Central memory CD8-positive, alpha-beta T cell (primary cell): ENCODE results near the gene RILP.

Experiments used
- ATAC-seq: fragments of 150-1000 bp; cut with Tn5 transposase; replicated peaks from 2 replicates; pipeline ENCODE4 v1.10.0; 2022; ENCODE audit warnings: mild to moderate bottlenecking, moderate FRiP score, moderate number of reproducible peaks; ENCODE audit not compliant: poor library complexity, severe bottlenecking; ENCODE audit errors: extremely low read depth
- DNase-seq, 2 donors: peaks; one replicate each; pipeline ENCODE4 v3.0.0; 2021; ENCODE audit warnings: low spot score in 2 of 2
- H3K27ac Mint-ChIP-seq: one replicate; pipeline ENCODE4 v1.8.0; 2022; ENCODE audit warnings: low read depth, mild to moderate bottlenecking, moderate library complexity, mixed read lengths
- H3K27me3 Mint-ChIP-seq: one replicate; pipeline ENCODE4 v1.8.0; 2022; ENCODE audit warnings: mixed read lengths
- H3K36me3 Mint-ChIP-seq: one replicate; pipeline ENCODE4 v1.8.0; 2022; ENCODE audit warnings: mild to moderate bottlenecking, moderate library complexity, mixed read lengths; ENCODE audit not compliant: insufficient read depth
- H3K4me1 Mint-ChIP-seq: one replicate; pipeline ENCODE4 v1.8.0; 2022; ENCODE audit warnings: mixed read lengths
- H3K4me3 Mint-ChIP-seq: one replicate; pipeline ENCODE4 v1.8.0; 2022; ENCODE audit warnings: mild to moderate bottlenecking, moderate library complexity, mixed read lengths
- H3K9me3 Mint-ChIP-seq: one replicate; pipeline ENCODE4 v1.8.0; 2022; ENCODE audit warnings: mixed read lengths

The RILP gene

DNA sequence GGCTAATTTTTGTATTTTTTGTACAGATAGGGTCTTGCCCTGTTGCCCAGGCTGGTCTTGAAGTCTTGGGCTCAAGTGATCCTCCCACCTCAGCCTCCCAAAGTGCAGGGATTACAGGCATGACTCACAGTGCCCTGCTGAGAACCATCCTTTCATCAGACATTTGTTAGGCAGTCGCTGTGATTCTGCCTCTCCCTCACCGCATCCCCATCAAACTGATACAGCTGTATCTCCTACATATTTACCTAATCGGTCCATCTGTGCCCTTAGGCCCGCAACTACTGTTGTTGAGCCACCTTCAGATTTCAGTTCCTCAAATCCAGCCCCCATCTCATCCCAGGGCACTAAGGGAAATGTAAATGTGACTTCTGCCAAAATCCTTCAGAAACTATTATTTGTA, 19.0 kb downstream of the RILP start:
- Mint-ChIP-seq H3K27ac (peak overlapping the region; percentile 96), H3K4me1 (peaks cover 15% of the 10 kb centered on the region), H3K36me3 (peaks cover 13% of the 10 kb centered on the region), H3K27me3 (no peaks in the 10 kb centered on the region), H3K4me3 (peak overlapping the region; percentile 97), H3K9me3 (no peaks in the 10 kb centered on the region)
- DNase-seq (no peak), ATAC-seq (no peak)

DNA sequence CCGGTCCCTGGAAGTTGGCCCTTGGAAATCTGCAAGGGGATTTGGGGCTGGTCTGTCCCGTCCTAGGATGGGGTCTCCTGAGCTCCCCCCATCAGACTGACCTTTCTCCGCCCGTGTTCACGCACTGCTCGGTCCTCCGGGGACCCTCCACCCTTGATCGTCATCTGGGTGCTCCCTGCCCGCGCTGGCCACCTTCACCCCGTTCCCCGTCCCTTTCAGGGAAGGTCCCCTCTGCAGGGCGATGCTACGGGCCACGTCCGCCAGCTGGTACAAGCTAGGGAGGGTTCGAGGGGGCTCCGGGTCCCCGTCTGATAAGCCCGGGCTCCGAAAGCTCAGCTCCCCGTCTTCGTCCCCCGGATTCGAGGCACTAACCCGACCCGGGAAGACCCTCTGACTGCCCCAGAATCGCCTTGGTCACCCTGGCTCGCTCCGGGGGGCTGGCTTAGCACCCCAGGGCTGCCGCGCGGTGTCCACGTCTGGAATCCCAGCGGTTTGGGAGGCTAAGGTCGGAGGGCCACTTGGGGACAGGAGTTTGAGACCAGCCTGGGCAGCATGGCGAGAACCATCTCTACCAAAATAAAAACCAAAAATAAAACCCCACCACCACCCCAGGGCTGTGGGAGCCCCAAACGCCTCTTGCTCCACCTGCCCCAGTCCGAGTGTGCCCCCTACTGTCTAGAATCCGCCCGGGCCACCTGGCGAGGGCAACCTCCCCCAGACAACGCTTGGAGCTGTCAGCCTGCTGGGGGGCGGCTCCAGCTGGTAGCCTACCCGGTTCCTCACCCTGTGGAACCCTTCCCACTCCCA, 20.0 kb downstream of the RILP start:
- H3K4me3 Mint-ChIP-seq: peak overlapping the region; percentile 97
- DNase-seq (peak; percentile 63 to 65), ATAC-seq (no peak)
- H3K27ac Mint-ChIP-seq: peak overlapping the region; percentile 96
- peaks cover 13% of the 10 kb centered on the region for H3K36me3 Mint-ChIP-seq
- peaks cover 15% of the 10 kb centered on the region for H3K4me1 Mint-ChIP-seq
- no peaks in the 10 kb centered on the region for H3K27me3 Mint-ChIP-seq
- H3K9me3 Mint-ChIP-seq: no peaks in the 10 kb centered on the region

DNA sequence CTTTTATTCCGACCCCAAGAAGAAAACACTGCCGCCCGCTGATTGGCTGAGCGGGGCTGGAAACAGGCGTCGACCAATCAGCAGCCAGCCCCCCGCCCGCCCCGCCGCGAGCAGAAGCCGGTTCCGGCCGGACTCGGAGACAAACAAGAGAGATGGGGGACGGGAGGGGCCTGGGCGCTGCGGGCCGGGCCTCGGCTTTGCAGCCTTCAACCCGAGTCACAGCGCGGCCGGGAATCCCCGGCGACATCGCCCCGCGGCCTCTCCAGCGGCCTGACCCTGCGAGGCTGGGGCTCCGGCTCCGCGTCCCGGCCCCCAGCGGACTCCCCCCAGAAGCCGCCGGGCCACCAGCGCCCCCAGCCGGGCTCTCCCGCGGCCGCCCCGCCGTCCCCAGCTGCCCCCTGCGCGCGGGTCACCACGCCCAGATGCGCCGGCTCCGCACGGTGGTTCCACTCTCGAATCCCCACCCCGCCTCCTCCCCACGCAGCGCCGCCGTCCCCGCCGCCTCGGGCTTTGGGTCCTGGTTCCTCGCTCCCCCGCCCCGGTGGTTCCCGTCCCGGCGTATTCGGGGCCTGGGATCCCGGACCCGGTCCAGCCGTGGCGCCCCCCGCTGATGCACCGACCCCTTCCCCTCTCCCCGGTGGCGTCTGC, 20.7 kb downstream of the RILP start:
- Mint-ChIP-seq H3K36me3 (peaks cover 13% of the 10 kb centered on the region), H3K4me3 (peak overlapping the region; percentile 97), H3K9me3 (no peaks in the 10 kb centered on the region), H3K27ac (peak overlapping the region; percentile 96), H3K27me3 (no peaks in the 10 kb centered on the region), H3K4me1 (peaks cover 15% of the 10 kb centered on the region)
- peak; percentile 74 to 86 for DNase-seq
- ATAC-seq: peak; percentile 86

DNA sequence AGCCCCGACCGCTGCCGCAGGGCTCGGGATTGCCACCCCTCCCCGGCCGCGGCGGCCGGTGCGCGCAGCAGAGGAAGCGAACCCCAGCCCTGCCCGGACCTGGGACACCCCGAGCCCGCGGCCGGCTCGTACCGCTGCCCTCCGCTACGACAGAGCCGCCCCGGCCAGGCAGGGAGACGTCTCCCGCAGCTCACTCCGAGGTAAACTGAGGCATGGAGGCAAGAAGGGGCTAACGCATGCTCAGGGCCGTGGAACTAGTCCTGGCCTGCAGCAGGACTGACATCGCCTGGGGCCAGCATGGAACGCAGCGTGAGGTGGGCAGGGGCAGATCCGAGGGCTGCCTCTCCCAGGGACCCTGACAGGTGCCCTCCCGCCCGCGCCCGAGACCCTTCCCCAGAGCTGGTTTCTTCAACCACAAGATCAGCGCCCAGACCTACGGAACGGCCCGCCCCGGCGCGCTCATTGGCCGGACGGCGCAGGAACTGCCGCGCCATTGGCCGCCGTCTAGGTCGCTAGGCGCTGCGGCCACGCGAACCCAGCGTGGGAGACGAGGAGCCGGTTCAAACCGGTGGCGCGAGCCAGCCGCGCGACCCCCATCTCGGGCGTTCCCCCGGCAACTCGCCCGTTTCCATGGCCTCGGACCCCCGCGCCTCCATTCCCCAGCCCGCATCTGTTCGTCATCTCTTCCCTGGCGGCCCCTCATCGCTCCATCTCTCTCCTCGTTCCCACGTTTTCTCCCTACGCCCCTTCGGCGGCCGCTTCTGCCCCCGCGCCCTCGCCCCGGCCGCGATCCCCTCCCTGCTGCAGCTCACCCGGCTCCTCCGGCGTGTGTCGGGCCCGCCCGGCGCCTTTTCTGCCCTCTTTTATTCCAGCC, 21.4 kb downstream of the RILP start, which contains the start of gene SLC43A2:
SLC43A2 (minus strand) TSS at position 853 of the 874 bp plus-strand sequence. CDS start 960 bp downstream, outside the sequence.
- no peaks in the 10 kb centered on the region for H3K9me3 Mint-ChIP-seq
- peak within 1 kb of the TSS; percentile 97 for H3K4me3 Mint-ChIP-seq
- no peaks in the 10 kb centered on the region for H3K27me3 Mint-ChIP-seq
- peak within 1 kb of the TSS; percentile 96 for H3K27ac Mint-ChIP-seq
- H3K36me3 Mint-ChIP-seq: peaks cover 13% of the 10 kb centered on the region
- peak; percentile 50 to 58 for DNase-seq
- H3K4me1 Mint-ChIP-seq: peaks cover 15% of the 10 kb centered on the region
- ATAC-seq: peak; percentile 76

DNA sequence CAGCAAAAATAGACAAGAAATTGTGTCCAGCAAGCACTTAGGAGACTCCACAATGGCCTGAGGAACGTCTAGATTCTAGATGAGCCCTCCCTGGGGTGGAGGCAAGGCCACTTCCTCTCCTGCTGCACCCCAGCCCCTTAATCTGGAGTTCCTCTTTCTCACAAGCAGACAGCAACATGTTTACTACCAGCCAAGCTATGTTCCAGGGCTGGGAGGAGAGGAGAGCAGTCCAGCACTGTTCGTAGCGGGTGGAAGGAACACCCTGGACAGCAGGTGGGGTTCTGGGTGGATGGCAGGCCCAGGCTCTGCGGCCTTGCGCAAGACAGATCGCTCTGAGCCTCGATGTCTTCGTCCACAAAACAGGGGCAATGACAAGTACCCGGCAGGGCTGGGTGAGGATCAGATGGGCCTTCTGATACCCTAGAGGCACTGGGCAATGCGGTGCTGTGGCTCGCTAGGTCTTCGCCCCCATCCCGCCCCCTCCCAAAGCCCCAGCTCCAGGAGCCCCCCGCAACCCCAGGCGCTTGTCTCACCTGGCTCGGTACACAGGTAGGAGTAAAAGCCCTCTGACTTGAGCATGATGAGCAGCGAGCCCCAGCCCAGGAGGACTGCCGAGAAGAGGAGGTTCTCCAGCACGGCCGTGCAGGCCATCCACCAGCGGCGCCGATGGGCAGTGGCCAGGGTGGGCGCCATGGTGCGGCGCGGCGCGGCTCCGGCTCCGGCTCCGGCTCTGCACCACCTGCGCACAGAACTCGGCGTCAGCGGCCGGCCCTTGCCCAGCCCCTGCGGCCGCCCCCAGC, 22.3 kb downstream of the RILP start:
- DNase-seq (no peak), ATAC-seq (no peak)
- peak overlapping the region; percentile 97 for H3K4me3 Mint-ChIP-seq
- no peaks in the 10 kb centered on the region for H3K27me3 Mint-ChIP-seq
- H3K9me3 Mint-ChIP-seq: no peaks in the 10 kb centered on the region
- peak overlapping the region; percentile 68 for H3K27ac Mint-ChIP-seq
- H3K36me3 Mint-ChIP-seq: peaks cover 13% of the 10 kb centered on the region
- H3K4me1 Mint-ChIP-seq: peaks cover 15% of the 10 kb centered on the region

DNA sequence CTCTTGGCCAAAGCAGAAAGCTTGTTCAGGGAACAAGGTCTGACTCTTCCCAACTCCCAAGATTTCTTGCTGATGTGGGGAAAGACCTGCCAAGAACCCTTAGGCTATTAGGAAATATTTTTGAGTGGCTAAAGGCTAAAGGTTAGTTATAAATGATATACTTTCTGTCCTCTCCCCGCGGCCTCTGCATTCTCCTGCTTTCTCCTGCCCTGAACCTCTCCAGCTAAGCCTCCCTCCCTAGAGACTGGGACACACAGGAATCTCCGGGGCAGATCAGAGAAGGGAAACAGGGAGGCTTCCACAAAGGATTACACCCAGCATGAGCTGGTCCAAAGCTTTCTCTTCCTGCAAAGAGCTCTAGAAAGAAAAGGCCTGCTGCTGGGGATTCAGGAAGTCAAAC, 23.3 kb downstream of the RILP start:
- ATAC-seq: no peak
- Mint-ChIP-seq H3K36me3 (peaks cover 13% of the 10 kb centered on the region), H3K4me3 (peak overlapping the region; percentile 69)

DNA sequence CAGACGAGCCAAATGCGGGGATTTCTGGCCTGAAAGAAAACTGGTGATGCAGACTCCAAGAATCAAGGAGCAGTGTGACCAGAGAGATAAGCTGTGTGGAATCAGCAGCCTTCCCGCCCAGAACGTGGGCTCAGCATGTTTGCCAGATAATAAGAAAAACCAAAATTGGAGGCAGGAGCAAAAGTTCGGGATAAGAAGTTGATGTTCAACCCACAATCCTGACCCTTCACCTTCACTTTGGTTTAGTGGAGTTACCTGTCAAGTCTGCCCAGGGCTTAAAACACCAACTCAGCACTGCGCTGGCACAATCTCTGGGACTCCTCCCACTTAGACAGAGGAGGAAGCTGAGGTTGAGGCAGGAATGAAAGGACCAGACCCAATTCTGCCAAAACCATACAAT, 24.1 kb downstream of the RILP start:
- Mint-ChIP-seq H3K27ac (no peak overlapping the region), H3K9me3 (no peaks in the 10 kb centered on the region), H3K36me3 (peaks cover 13% of the 10 kb centered on the region), H3K4me1 (peaks cover 15% of the 10 kb centered on the region), H3K27me3 (no peaks in the 10 kb centered on the region), H3K4me3 (no peak overlapping the region)
- DNase-seq (no peak), ATAC-seq (no peak)

More for the DNA sequence above, 23.3 kb downstream of the RILP start:
- no peaks in the 10 kb centered on the region for H3K27me3 Mint-ChIP-seq
- no peaks in the 10 kb centered on the region for H3K9me3 Mint-ChIP-seq
- H3K27ac Mint-ChIP-seq: peak overlapping the region; percentile 68
- peaks cover 15% of the 10 kb centered on the region for H3K4me1 Mint-ChIP-seq
- no peak for DNase-seq

DNA sequence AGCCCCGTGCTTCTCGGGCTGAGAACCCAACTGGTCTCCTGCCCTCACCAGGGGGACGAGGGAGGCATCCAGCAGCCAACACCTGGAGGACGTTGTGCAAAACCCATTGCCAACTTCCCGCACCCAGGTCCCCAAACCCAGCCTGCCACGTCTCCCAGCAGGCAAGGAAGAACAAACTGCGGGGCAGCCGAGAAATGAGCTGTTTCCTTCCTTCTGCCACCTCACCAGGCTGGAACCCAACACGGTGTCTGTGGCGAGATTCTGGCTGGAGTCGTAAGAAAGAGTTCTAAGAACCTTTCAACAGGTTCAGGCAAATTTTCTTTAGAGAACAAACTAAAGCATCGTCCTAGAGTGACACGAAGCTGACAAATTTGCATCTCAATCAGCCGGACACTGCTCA, 24.6 kb downstream of the RILP start:
- Mint-ChIP-seq H3K4me3 (no peak overlapping the region), H3K27me3 (no peaks in the 10 kb centered on the region), H3K27ac (no peak overlapping the region), H3K4me1 (peaks cover 11% of the 10 kb centered on the region), H3K36me3 (peaks cover 12% of the 10 kb centered on the region), H3K9me3 (no peaks in the 10 kb centered on the region)
- ATAC-seq (no peak), DNase-seq (no peak)

DNA sequence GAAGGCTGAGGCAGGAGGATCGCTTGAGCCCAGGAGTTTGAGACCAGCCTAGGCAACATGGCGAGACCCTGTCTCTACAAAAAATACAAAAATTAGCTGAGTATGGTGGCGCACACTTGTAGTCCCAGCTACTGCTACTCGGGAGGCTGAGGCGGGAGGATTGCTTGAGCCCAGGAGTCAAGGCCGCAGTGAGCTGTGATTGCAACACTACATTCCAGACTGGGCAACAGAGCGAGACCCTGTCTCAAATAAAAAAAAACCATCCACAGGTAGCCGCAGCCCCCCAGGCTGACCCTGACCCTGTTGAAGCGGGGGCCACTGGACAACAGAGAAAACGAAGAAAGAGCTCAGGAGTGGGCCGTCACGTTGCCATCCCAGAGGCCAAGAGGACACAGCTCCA, 25.0 kb downstream of the RILP start:
- no peak for DNase-seq
- H3K27ac Mint-ChIP-seq: no peak overlapping the region
- H3K4me3 Mint-ChIP-seq: no peak overlapping the region
- peaks cover 13% of the 10 kb centered on the region for H3K36me3 Mint-ChIP-seq
- H3K4me1 Mint-ChIP-seq: peaks cover 9% of the 10 kb centered on the region
- no peaks in the 10 kb centered on the region for H3K27me3 Mint-ChIP-seq
- H3K9me3 Mint-ChIP-seq: no peaks in the 10 kb centered on the region
- no peak for ATAC-seq

DNA sequence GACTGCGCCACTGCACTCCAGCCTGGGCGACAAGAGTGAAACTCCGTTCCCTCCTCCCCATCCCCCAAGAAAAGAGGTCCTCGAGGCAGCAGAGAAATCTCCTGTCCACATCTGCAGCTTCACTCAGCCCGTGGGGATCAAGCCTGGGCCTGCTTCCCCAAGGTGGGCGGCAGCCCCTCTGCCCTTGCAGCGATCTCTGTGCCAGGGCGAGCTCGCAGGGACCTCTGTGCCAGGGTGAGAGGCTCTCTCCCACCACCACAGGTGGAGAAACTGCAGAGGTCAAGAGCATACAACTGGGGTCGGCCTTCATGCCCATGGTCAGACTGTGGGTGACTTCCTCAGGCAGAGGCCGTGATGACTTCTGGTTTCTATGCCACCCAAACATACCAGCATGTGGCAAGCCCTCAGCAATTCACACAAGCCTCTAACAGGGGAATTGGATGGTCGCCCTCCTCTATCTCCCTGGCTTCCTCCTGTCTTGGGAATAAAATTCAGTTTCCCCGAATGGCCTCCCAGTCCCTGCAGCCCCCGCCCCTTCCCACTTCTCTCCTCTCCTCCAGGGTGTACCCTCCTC, 26.5 kb downstream of the RILP start:
- no peak for DNase-seq

DNA sequence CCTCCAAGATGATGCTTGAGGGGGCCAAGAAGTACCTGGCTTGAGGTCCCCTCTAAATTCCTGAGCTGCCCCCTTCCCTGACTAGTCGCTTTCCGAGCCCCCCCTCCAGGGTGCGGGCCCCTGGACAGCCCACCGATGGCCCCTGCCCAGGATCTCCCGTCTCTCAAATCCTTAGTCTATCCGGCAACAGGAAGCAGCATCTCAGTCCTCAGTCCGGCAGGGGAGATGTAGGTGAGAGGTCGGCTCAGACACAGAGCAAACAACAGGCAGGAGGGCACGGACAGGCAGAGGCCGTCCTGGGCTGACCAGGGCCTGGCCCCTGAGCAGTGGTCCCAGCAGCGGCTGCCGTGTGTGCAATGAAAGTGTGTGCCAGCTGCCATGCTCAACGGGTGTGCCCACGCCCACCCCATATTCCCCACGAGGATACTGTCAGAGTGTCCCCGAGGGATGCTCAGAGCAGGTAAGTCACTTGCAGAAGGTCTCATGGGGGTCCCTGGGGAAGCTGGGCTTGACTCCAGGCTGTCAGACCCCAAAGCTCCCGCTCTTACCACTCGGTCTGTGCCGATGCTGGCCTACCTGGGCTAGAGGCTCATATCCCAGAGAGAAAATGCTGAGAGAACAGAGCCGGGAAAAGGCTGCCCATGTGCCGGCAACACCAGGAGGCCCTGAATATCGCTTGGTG, 28.3 kb downstream of the RILP start:
- no peak for ATAC-seq
- Mint-ChIP-seq H3K4me3 (no peak overlapping the region), H3K36me3 (peaks cover 4% of the 10 kb centered on the region), H3K27ac (no peak overlapping the region), H3K27me3 (no peaks in the 10 kb centered on the region), H3K4me1 (no peaks in the 10 kb centered on the region), H3K9me3 (no peaks in the 10 kb centered on the region)
- DNase-seq: no peak

More for the DNA sequence above, 26.5 kb downstream of the RILP start:
- Mint-ChIP-seq H3K27ac (no peak overlapping the region), H3K27me3 (no peaks in the 10 kb centered on the region), H3K9me3 (no peaks in the 10 kb centered on the region), H3K4me1 (peaks cover under 1% of the 10 kb centered on the region), H3K4me3 (no peak overlapping the region), H3K36me3 (peaks cover 6% of the 10 kb centered on the region)
- ATAC-seq: no peak
